Ishikawa (cell line): ENCODE measurements around the gene MYO3A.

ENCODE experiments used
- CEBPB ChIP-seq: IDR thresholded peaks from 2 replicates; pipeline ENCODE4 v1.6.1; 2012
- CREB1 ChIP-seq: IDR thresholded peaks from 2 replicates; pipeline ENCODE4 v1.6.1; 2012; ENCODE audit warnings: low read depth
- EP300 ChIP-seq: IDR thresholded peaks from 2 replicates; pipeline ENCODE4 v1.6.1; 2012; ENCODE audit warnings: borderline replicate concordance
- FOXM1 ChIP-seq: IDR thresholded peaks from 2 replicates; pipeline ENCODE4 v1.6.1; 2012; ENCODE audit warnings: low read depth, borderline replicate concordance
- MAX ChIP-seq: IDR thresholded peaks from 2 replicates; pipeline ENCODE4 v1.6.1; 2012
- NFIC ChIP-seq: IDR thresholded peaks from 2 replicates; pipeline ENCODE4 v1.6.1; 2012
- RAD21 ChIP-seq: IDR thresholded peaks from 2 replicates; pipeline ENCODE4 v1.6.1; 2012; ENCODE audit warnings: low read depth
- REST ChIP-seq: IDR thresholded peaks from 2 replicates; pipeline ENCODE4 v1.6.1; 2012; ENCODE audit warnings: low read depth, mild to moderate bottlenecking
- TAF1 ChIP-seq: IDR thresholded peaks from 2 replicates; pipeline ENCODE4 v1.6.1; 2012; ENCODE audit warnings: low read depth, mild to moderate bottlenecking
- TCF12 ChIP-seq: IDR thresholded peaks from 2 replicates; pipeline ENCODE4 v1.6.1; 2012; ENCODE audit warnings: low read depth
- TEAD4 ChIP-seq: IDR thresholded peaks from 2 replicates; pipeline ENCODE4 v1.6.1; 2012
- YY1 ChIP-seq: IDR thresholded peaks from 2 replicates; pipeline ENCODE4 v1.6.1; 2012; ENCODE audit warnings: low read depth

- no peak for TF ChIP-seq REST
- TF ChIP-seq FOXM1 = no peak
- no peak for TF ChIP-seq TAF1
- TF ChIP-seq MAX = no peak
- TF ChIP-seq CEBPB = no peak
- TF ChIP-seq TCF12 = no peak
- no peak for TF ChIP-seq TEAD4
- no peak for TF ChIP-seq YY1
- no peak for TF ChIP-seq RAD21
- no peak for TF ChIP-seq EP300
- no peak for TF ChIP-seq CREB1
- no peak for TF ChIP-seq NFIC
Measured at GRCh38 chr10:25888627-25889026, 45.4 kb upstream of the MYO3A start.
